Kidney (tissue), 22 donors: Measurements from ENCODE around the gene MAP3K2. TPM values are rescaled to one million over a fixed set of nuclear protein-coding genes. Genes with fewer than 3 reads are reported as not detected.

ENCODE experiments used
- DNase-seq, 5 donors: peaks; one replicate each; pipeline ENCODE4 v3.0.0-alpha.2; 2013 to 2020
- FAIRE-seq: peaks from 2 replicates; lab custom pipeline; 2012; peaks lifted over from hg19 to GRCh38; lab: Jason Lieb, UNC
- H3K27ac ChIP-seq, 2 donors: one replicate each; pipeline ENCODE4 v1.7.0; 2013; ENCODE audit warnings: low read depth in 2 of 2, low read length in 2 of 2, inconsistent platforms in 1 of 2
- H3K27me3 ChIP-seq: one replicate; pipeline ENCODE4 v1.7.1; 2013; ENCODE audit warnings: low read length, inconsistent platforms; ENCODE audit not compliant: control insufficient read depth, insufficient read depth
- H3K36me3 ChIP-seq, 3 donors: one replicate each; pipeline versions ENCODE4 v1.7.0 to v1.7.1; 2013; ENCODE audit warnings: low read length in 3 of 3, control low read depth in 1 of 3, inconsistent platforms in 1 of 3; ENCODE audit not compliant: insufficient read depth in 3 of 3, control insufficient read depth in 2 of 3
- H3K4me1 ChIP-seq, 3 donors: one replicate each; pipeline versions ENCODE4 v1.7.0 to v1.7.1; 2013; ENCODE audit warnings: low read length in 3 of 3, inconsistent platforms in 1 of 3, low read depth in 1 of 3; ENCODE audit not compliant: control insufficient read depth in 2 of 3, insufficient read depth in 2 of 3
- H3K4me3 ChIP-seq, 3 donors: one replicate each; pipeline versions ENCODE4 v1.7.0 to v1.8.1; 2013; ENCODE audit warnings: low read length in 3 of 3, control low read depth in 1 of 3, inconsistent platforms in 1 of 3
- H3K9ac ChIP-seq, 3 donors: one replicate each; pipeline versions ENCODE4 v1.7.0 to v1.7.1; 2013; ENCODE audit warnings: low read length in 3 of 3, control low read depth in 1 of 3, inconsistent platforms in 1 of 3
- H3K9me3 ChIP-seq, 3 donors: one replicate each; pipeline versions ENCODE4 v1.7.0 to v1.7.1; 2013; ENCODE audit warnings: low read length in 3 of 3, control low read depth in 1 of 3, inconsistent platforms in 1 of 3; ENCODE audit not compliant: control insufficient read depth in 2 of 3, insufficient read depth in 1 of 3
- intact Hi-C: fragments of 100-400 bp; cut with DNase I; formaldehyde crosslinking; loops from one replicate; pipeline ENCODE4 v1.11.1; 2022
- long read RNA-seq, 10 donors: library from polyadenylated mRNA in 1 of 10; unstranded in 1 of 10; transcript quantifications; one replicate each; pipeline ENCODE4 v2.0.0 and lab custom pipeline, GENCODE V29; 2021 to 2026
- polyA plus RNA-seq: library from polyadenylated mRNA; stranded (reverse); fragments of 350-450 nt; fragmentation: Illumina TruSeq; extraction: RNeasy Lipid Tissue Mini Kit (QIAGEN cat#74804); gene quantifications from one replicate; pipeline ENCODE4 v1.2.3, GENCODE V29; 2014; ENCODE audit warnings: low read depth, low replicate concordance; ENCODE audit not compliant: insufficient read depth
- total RNA-seq: library from RNA; stranded (reverse); fragmentation: NEBNext Ultra II Directional; extraction: Animal tissue kit (Norgen Biotek cat#: 25700); gene quantifications from one replicate; pipeline ENCODE4 v1.2.1, GENCODE V29; 2021
- TF ChIP-seq, protein P1 (sequence below): IDR thresholded peaks from 3 replicates; pipeline ENCODE4 v1.5.1; 2012; ENCODE audit warnings: mild to moderate bottlenecking, moderate library complexity, borderline replicate concordance; ENCODE audit not compliant: insufficient read depth; ENCODE audit errors: extremely low read depth
- donor health status: control.
- donor health status: control.
- donor health status: control.
- donor health status: control.
- donor health status: control.
- donor health status: DM: yes; HTN: yes; CAD: no.
- donor health status: Normal renal cell carcinoma (clear cell type).

Gene MAP3K2, protein sequence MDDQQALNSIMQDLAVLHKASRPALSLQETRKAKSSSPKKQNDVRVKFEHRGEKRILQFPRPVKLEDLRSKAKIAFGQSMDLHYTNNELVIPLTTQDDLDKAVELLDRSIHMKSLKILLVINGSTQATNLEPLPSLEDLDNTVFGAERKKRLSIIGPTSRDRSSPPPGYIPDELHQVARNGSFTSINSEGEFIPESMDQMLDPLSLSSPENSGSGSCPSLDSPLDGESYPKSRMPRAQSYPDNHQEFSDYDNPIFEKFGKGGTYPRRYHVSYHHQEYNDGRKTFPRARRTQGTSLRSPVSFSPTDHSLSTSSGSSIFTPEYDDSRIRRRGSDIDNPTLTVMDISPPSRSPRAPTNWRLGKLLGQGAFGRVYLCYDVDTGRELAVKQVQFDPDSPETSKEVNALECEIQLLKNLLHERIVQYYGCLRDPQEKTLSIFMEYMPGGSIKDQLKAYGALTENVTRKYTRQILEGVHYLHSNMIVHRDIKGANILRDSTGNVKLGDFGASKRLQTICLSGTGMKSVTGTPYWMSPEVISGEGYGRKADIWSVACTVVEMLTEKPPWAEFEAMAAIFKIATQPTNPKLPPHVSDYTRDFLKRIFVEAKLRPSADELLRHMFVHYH
- total RNA-seq (65.3 TPM), polyA plus RNA-seq (4.9 TPM)
- long read RNA-seq, donor 1, partial matches to known transcripts = 0 of 1 reads
- long read RNA-seq, donor 1, other reads (novel, unspliced or antisense) = 0 of 1 reads
- long read RNA-seq, donor 2 = 0 reads
- long read RNA-seq, donor 3 = 0 reads
- long read RNA-seq, donor 4 = 0 reads
- long read RNA-seq, donor 5 = 0 reads
- long read RNA-seq, donor 6, partial matches to known transcripts = 0 of 6 reads
- long read RNA-seq, donor 6, other reads (novel, unspliced or antisense) = 6 of 6 reads
- long read RNA-seq, donor 7, partial matches to known transcripts = 1 of 59 reads
- long read RNA-seq, donor 7, other reads (novel, unspliced or antisense) = 58 of 59 reads
- long read RNA-seq, donor 8 = 0 reads
- long read RNA-seq, donor 9 = 0 reads
- long read RNA-seq, donor 10, partial matches to known transcripts = 5 of 5 reads
- long read RNA-seq, donor 10, other reads (novel, unspliced or antisense) = 0 of 5 reads

DNA sequence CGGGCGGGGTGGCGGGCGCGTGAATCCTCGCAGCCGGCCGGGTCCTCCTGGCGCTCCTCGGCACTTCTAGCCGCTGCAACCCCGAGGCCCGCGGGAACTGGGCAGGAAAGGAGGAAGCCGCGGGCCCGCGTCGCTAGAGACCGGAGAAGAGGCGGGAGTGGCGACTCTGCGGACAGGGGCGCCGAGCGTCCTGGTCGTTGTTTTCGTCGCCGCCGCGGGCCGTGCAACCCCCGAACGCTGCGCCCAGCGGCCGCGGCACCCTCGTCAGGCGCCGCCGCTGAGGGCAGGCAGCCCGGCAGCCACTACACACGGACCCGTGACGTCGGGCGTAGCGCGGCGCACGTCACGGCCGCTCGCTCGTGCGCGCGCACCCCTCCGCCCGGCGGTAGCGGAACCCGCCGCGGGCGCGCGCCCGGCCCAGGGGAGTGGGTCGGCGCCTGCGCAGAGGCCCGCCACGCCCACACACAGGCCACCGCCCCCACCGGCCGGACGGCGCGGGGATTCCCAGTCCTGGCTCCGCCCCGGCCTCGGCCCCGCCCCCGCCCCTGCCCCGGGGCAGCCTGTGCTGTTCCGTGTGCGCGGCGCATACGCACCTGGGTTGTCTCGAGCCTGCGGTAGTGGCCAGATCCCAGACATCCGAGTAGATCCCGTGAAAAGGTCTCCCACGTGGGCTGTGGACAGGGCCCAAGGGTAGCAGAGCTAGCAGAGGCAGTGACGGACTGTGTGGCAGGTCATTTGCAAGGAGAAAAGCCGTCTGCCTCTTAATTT lies at the start of gene MAP3K2:
TSS of gene MAP3K2 (minus strand) at position 321 of the 768 bp plus-strand sequence. CDS start 44,846 bp downstream, outside the sequence.
- no peaks in the 10 kb centered on the region for H3K36me3 ChIP-seq
- FAIRE-seq (no peak), DNase-seq (peak; percentile 95 to 98 (median 97))
- no peaks in the 10 kb centered on the region for H3K9me3 ChIP-seq
- H3K9ac ChIP-seq = peak within 1 kb of the TSS; percentile 45 to 92 (median 89)
- peak within 1 kb of the TSS; percentile 97 to 99 for H3K27ac ChIP-seq
- peaks cover 0 to 17% (median 8%) of the 10 kb centered on the region in 3 donors for H3K4me1 ChIP-seq
- no peaks in the 10 kb centered on the region for H3K27me3 ChIP-seq
- TF ChIP-seq, protein P1, sequence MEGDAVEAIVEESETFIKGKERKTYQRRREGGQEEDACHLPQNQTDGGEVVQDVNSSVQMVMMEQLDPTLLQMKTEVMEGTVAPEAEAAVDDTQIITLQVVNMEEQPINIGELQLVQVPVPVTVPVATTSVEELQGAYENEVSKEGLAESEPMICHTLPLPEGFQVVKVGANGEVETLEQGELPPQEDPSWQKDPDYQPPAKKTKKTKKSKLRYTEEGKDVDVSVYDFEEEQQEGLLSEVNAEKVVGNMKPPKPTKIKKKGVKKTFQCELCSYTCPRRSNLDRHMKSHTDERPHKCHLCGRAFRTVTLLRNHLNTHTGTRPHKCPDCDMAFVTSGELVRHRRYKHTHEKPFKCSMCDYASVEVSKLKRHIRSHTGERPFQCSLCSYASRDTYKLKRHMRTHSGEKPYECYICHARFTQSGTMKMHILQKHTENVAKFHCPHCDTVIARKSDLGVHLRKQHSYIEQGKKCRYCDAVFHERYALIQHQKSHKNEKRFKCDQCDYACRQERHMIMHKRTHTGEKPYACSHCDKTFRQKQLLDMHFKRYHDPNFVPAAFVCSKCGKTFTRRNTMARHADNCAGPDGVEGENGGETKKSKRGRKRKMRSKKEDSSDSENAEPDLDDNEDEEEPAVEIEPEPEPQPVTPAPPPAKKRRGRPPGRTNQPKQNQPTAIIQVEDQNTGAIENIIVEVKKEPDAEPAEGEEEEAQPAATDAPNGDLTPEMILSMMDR = no peak
- intact Hi-C loops = no loop called here
- peak within 1 kb of the TSS; percentile 81 to 95 (median 89) for H3K4me3 ChIP-seq

DNA sequence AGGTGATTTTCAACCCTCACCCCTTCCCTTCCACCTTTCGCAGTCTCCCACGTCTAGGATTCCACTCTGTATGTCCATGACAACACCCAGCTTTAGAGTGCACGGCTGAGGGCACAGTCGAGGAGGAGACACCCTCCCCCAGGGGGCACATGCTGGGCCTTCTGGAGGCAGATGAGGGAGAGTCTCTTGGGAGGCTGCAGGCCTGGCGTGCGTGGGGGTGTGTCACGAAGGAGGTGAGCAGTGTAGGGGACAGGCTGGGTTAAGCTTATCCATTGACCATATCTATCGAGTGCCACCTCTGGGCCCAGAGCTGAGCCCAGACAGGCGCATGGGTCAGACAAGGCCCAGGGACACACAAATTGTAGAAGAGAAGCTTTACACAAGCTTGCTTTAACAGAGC lies 49.3 kb upstream of the MAP3K2 start:
- Histone ChIP-seq H3K4me3 (no peak overlapping the region), H3K27ac (no peak overlapping the region), H3K9me3 (peaks cover 0 to 9% (median 0%) of the 10 kb centered on the region in 3 donors), H3K27me3 (no peaks in the 10 kb centered on the region), H3K4me1 (no peaks in the 10 kb centered on the region), H3K36me3 (no peaks in the 10 kb centered on the region), H3K9ac (no peak overlapping the region)
- DNase-seq = no peak
- no peak for FAIRE-seq
- intact Hi-C loops = no loop called here
- TF ChIP-seq, protein P1 = no peak

DNA sequence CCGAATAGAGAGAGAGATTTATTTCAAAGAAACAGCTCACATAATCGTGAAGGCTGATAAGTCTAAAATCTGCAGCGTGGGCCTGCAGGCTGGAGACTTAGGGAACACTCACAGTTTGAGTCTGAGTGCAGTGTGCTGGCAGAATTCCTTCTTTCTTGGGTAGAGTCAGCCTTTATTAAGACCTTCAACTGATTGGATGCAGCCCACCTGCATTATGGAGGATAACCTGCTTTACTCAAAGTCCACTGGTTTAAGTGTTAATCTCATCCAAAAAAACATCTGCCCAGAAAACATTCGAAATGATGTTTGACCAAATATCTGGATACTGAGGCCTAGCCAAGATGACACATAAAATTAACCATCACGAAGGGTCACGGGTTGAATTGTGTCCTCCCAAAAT lies 46.7 kb upstream of the MAP3K2 start:
- Histone ChIP-seq H3K9me3 (no peaks in the 10 kb centered on the region), H3K9ac (no peak overlapping the region), H3K27ac (no peak overlapping the region), H3K4me3 (no peak overlapping the region), H3K4me1 (no peaks in the 10 kb centered on the region), H3K36me3 (no peaks in the 10 kb centered on the region), H3K27me3 (no peaks in the 10 kb centered on the region)
- no peak for DNase-seq
- TF ChIP-seq, protein P1 = no peak
- intact Hi-C loops = no loop called here
- no peak for FAIRE-seq
